NT2/D1 (cell line): ENCODE data around the gene C6.

Experiments
- SUZ12 ChIP-seq: IDR thresholded peaks from 2 replicates; pipeline ENCODE4 v1.6.1; 2011; ENCODE audit not compliant: insufficient read length, insufficient read depth; ENCODE audit errors: extremely low read depth
- ZNF274 ChIP-seq: IDR thresholded peaks from 2 replicates; pipeline ENCODE4 v1.6.1; 2011; ENCODE audit warnings: mild to moderate bottlenecking, low read depth, low read length

- TF ChIP-seq ZNF274 (no peak), SUZ12 (no peak)
Measured at GRCh38 chr5:41218929-41219657, 5.8 kb upstream of the C6 start.
